Measurements from ENCODE around the gene USP22. TPM values are rescaled to one million over a fixed set of nuclear protein-coding genes. Genes with fewer than 3 reads are reported as not detected.

Gene USP22
- total and polyA plus RNA-seq, 2 experiments from 2014 or later = 68.9 to 296 TPM

DNA sequence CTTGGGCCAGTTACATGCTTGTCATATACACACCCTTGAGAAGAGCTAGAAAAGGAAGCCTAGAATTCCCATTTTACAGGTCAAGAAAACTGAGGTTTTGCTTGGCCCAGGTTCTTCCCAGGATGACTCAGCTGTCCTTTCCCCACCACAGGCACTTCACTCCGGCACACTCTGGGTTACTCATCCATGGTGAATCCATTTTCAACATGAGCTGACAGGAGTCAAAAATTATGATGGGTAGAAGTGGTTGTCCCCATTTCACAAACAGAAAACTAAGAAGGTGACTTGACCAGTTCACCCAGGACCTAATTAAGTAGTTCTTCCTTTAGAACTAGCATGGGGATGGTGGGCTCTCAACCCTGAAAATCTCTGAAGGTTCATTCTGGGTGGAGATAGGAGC, 67.2 kb downstream of the USP22 start (continued):
- no peak for TF ChIP-seq ETS1 (IDR thresholded peaks at IDR 0.05)
- TF ChIP-seq STAT1 (IDR thresholded peaks at IDR 0.05; ENCODE audit: unreplicated experiment) = no peak

GRCh38 chr17:20970329-20970728, 72.5 kb downstream of the USP22 start:
- ATAC-seq = no peak
- Histone ChIP-seq H4K20me1 (replicated peaks; ENCODE audit: insufficient read depth) (no peaks in the 10 kb centered on the region), H2AFZ (no peak overlapping the region), H3K4me3 (no peak overlapping the region), H3K79me2 (replicated peaks; ENCODE audit: insufficient read depth) (no peaks in the 10 kb centered on the region), H3K9me2 (ENCODE audit: insufficient read depth) (peaks cover 4% of the 10 kb centered on the region; the same call in 1 of the 2 replicates), H3K4me2 (no peak overlapping the region), H3F3A (replicated peaks; ENCODE audit: low read depth) (no peaks in the 10 kb centered on the region), H3K27ac (ENCODE audit: low read depth) (no peak overlapping the region), H3K36me3 (ENCODE audit: insufficient read depth) (no peaks in the 10 kb centered on the region; the same call in 1 of the 2 replicates), H3K4me1 (ENCODE audit: insufficient read depth) (peaks cover 9% of the 10 kb centered on the region; the same call in 1 of the 2 replicates), H3K27me3 (ENCODE audit: insufficient read depth) (no peaks in the 10 kb centered on the region)
- no peak for DNase-seq (ENCODE audit: low spot score)
- no peak overlapping the region for H3K4me3 Mint-ChIP-seq
- H3K4me1 Mint-ChIP-seq = peaks cover 22% of the 10 kb centered on the region
- no peaks in the 10 kb centered on the region for H3K36me3 Mint-ChIP-seq (ENCODE audit: low read depth)
- no peaks in the 10 kb centered on the region for H3K9me3 Mint-ChIP-seq
- H3K27me3 Mint-ChIP-seq (ENCODE audit: insufficient read depth, low read depth, poor library complexity) = peaks cover 4% of the 10 kb centered on the region
- H3K27ac Mint-ChIP-seq = no peak overlapping the region
- TF ChIP-seq ZNF462 (CRISPR knock-in tag; IDR thresholded peaks at IDR 0.05) (no peak), REST (IDR thresholded peaks at IDR 0.05; ENCODE audit: unreplicated experiment) (no peak), EZH2phosphoT487 (IDR thresholded peaks at IDR 0.05; ENCODE audit: unreplicated experiment) (no peak), STAT1 (IDR thresholded peaks at IDR 0.05; ENCODE audit: unreplicated experiment) (no peak), ZNF331 (CRISPR knock-in tag; IDR thresholded peaks at IDR 0.05; ENCODE audit: low read depth) (no peak), POLR2AphosphoS5 (IDR thresholded peaks at IDR 0.05; ENCODE audit: low read depth) (no peak), NANOG (IDR thresholded peaks at IDR 0.05; ENCODE audit: borderline replicate concordance) (no peak), ETS1 (IDR thresholded peaks at IDR 0.05) (no peak), ZNF114 (CRISPR knock-in tag; IDR thresholded peaks at IDR 0.05) (no peak), CREB1 (CRISPR knock-in tag; IDR thresholded peaks at IDR 0.05; ENCODE audit: low read depth) (no peak), JUNB (IDR thresholded peaks at IDR 0.05; ENCODE audit: unreplicated experiment) (no peak)
- TF ChIP-seq, protein P1, sequence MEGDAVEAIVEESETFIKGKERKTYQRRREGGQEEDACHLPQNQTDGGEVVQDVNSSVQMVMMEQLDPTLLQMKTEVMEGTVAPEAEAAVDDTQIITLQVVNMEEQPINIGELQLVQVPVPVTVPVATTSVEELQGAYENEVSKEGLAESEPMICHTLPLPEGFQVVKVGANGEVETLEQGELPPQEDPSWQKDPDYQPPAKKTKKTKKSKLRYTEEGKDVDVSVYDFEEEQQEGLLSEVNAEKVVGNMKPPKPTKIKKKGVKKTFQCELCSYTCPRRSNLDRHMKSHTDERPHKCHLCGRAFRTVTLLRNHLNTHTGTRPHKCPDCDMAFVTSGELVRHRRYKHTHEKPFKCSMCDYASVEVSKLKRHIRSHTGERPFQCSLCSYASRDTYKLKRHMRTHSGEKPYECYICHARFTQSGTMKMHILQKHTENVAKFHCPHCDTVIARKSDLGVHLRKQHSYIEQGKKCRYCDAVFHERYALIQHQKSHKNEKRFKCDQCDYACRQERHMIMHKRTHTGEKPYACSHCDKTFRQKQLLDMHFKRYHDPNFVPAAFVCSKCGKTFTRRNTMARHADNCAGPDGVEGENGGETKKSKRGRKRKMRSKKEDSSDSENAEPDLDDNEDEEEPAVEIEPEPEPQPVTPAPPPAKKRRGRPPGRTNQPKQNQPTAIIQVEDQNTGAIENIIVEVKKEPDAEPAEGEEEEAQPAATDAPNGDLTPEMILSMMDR (conservative IDR thresholded peaks at IDR 0.05; ENCODE audit: low read depth in 2 of 2) = no peak

Measured in GM23338 (cell line).